ENCODE measurements around the gene RPLP2. TPM values are rescaled to one million over a fixed set of nuclear protein-coding genes. Genes with fewer than 3 reads are reported as not detected.
A peak's percentile ranks its signal among the peaks of the same experiment; 100 is the strongest.

Gene RPLP2
- 220 and 278 TPM in 2 replicates for total RNA-seq

- DNase-seq (ENCODE audit: low read depth), result peak; percentile 97
- no peak for TF ChIP-seq CTCF (IDR thresholded peaks at IDR 0.05; ENCODE audit: insufficient read depth, low read depth, low read length)
- peak within 1 kb of the TSS; percentile 92 for H3K4me3 ChIP-seq (ENCODE audit: low read depth, low read length)
Observed at GRCh38 chr11:809287-810039, at the start of gene RPLP2. TSS of gene RPLP2 (plus strand) at chr11:809967. CDS start at chr11:810235, 268 bp downstream.

GRCh38 chr11:760236-760635 lies 49.5 kb upstream of the RPLP2 start:
- DNase-seq (ENCODE audit: low read depth), result no peak

GRCh38 chr11:761526-762108 lies 48.1 kb upstream of the RPLP2 start:
- no peak for TF ChIP-seq CTCF (IDR thresholded peaks at IDR 0.05; ENCODE audit: insufficient read depth, low read depth, low read length)
- DNase-seq (ENCODE audit: low read depth), result no peak
- H3K4me3 ChIP-seq (ENCODE audit: low read depth, low read length), result no peak overlapping the region

More at GRCh38 chr11:760236-760635, 49.5 kb upstream of the RPLP2 start:
- H3K4me3 ChIP-seq (ENCODE audit: low read depth, low read length), result no peak overlapping the region
- no peak for TF ChIP-seq CTCF (IDR thresholded peaks at IDR 0.05; ENCODE audit: insufficient read depth, low read depth, low read length)

- no peak overlapping the region for H3K4me3 ChIP-seq (ENCODE audit: low read depth, low read length)
- peak; percentile 75 for DNase-seq (ENCODE audit: low read depth)
- peak; percentile 31 for TF ChIP-seq CTCF (IDR thresholded peaks at IDR 0.05; ENCODE audit: insufficient read depth, low read depth, low read length)
Observed at GRCh38 chr11:762421-763072, 47.2 kb upstream of the RPLP2 start.

- no peak overlapping the region for H3K4me3 ChIP-seq (ENCODE audit: low read depth, low read length)
- no peak for DNase-seq (ENCODE audit: low read depth)
- TF ChIP-seq CTCF (IDR thresholded peaks at IDR 0.05; ENCODE audit: insufficient read depth, low read depth, low read length), result no peak
Observed at GRCh38 chr11:763073-763463, 46.7 kb upstream of the RPLP2 start.

- H3K4me3 ChIP-seq (ENCODE audit: low read depth, low read length), result no peak overlapping the region
- TF ChIP-seq CTCF (IDR thresholded peaks at IDR 0.05; ENCODE audit: insufficient read depth, low read depth, low read length), result no peak
- no peak for DNase-seq (ENCODE audit: low read depth)
Observed at GRCh38 chr11:763549-764321, 46.0 kb upstream of the RPLP2 start.

Data from fibroblast of villous mesenchyme (primary cell).